GM15510 (cell line): Measurements from ENCODE around the gene CELSR3.

ENCODE experiments used
- POLR2A ChIP-seq: IDR thresholded peaks from 3 replicates; pipeline ENCODE4 v1.6.1; 2011; ENCODE audit warnings: borderline replicate concordance; ENCODE audit not compliant: insufficient read length; ENCODE audit errors: extremely low read depth

Gene CELSR3

GRCh38 chr3:48660800-48661400 is 1.8 kb downstream of the CELSR3 start:
- no peak for TF ChIP-seq POLR2A

- TF ChIP-seq POLR2A: no peak
Observed at GRCh38 chr3:48656841-48657281, 5.8 kb downstream of the CELSR3 start.

GRCh38 chr3:48656061-48656840 is 6.4 kb downstream of the CELSR3 start:
- peak; percentile 23 for TF ChIP-seq POLR2A

- TF ChIP-seq POLR2A: no peak
Observed at GRCh38 chr3:48655606-48656005, 7.1 kb downstream of the CELSR3 start.

GRCh38 chr3:48655063-48655462 is 7.6 kb downstream of the CELSR3 start:
- no peak for TF ChIP-seq POLR2A

- TF ChIP-seq POLR2A: no peak
Observed at GRCh38 chr3:48652923-48653715, 9.6 kb downstream of the CELSR3 start.

GRCh38 chr3:48651771-48652170 is 10.9 kb downstream of the CELSR3 start:
- TF ChIP-seq POLR2A: no peak

- no peak for TF ChIP-seq POLR2A
Observed at GRCh38 chr3:48650723-48651122, 12.0 kb downstream of the CELSR3 start.

- TF ChIP-seq POLR2A: no peak
Observed at GRCh38 chr3:48648188-48648850, 14.4 kb downstream of the CELSR3 start.

- TF ChIP-seq POLR2A: no peak
Observed at GRCh38 chr3:48647714-48648113, 15.0 kb downstream of the CELSR3 start.

GRCh38 chr3:48644898-48645760 is 17.6 kb downstream of the CELSR3 start:
- TF ChIP-seq POLR2A: no peak

- TF ChIP-seq POLR2A: no peak
Observed at GRCh38 chr3:48642605-48643004, 20.1 kb downstream of the CELSR3 start.

GRCh38 chr3:48641396-48641795 is 21.3 kb downstream of the CELSR3 start:
- TF ChIP-seq POLR2A: no peak

- TF ChIP-seq POLR2A: no peak
Observed at GRCh38 chr3:48639944-48640606, 22.6 kb downstream of the CELSR3 start.

GRCh38 chr3:48637305-48637704 is 25.4 kb downstream of the CELSR3 start:
- TF ChIP-seq POLR2A: no peak
